Neural cell (in vitro differentiated cells): ENCODE results near the gene NUCB2. TPM values are rescaled to one million over a fixed set of nuclear protein-coding genes. Genes with fewer than 3 reads are reported as not detected.

Experiments
- H2AFZ ChIP-seq: fragments of 200-600, 300-800 bp; sonication (generic), shearing (Covaris generic); 2 replicates; pipeline ENCODE4 v1.6.0; 2014; ENCODE audit warnings: low read depth, mild to moderate bottlenecking, antibody characterized with exemption, low read length, moderate library complexity
- H3F3A ChIP-seq: fragments of 200-600 bp; shearing (Covaris generic); 2 replicates; pipeline ENCODE4 v1.6.1; 2016; ENCODE audit warnings: mild to moderate bottlenecking, moderate library complexity, mixed read lengths, antibody characterized with exemption, low read length; ENCODE audit not compliant: insufficient read depth, poor library complexity, severe bottlenecking
- H3K27ac ChIP-seq: fragments of 200-600, 300-800 bp; sonication (generic), shearing (Covaris generic); 2 replicates; pipeline ENCODE4 v1.5.1; 2014; ENCODE audit warnings: mild to moderate bottlenecking, low read length, moderate library complexity
- H3K27me3 ChIP-seq: fragments of 300-800, 200-600 bp; sonication (generic), shearing (Covaris generic); 2 replicates; pipeline ENCODE4 v1.6.0; 2014; ENCODE audit warnings: mild to moderate bottlenecking, low read depth, low read length, moderate library complexity; ENCODE audit not compliant: insufficient read depth
- H3K36me3 ChIP-seq: fragments of 300-800, 200-600 bp; sonication (generic), shearing (Covaris generic); 2 replicates; pipeline ENCODE4 v1.5.1; 2014; ENCODE audit warnings: mild to moderate bottlenecking, antibody characterized with exemption, low read length, moderate library complexity; ENCODE audit not compliant: insufficient read depth
- H3K4me2 ChIP-seq: fragments of 300-800, 200-600 bp; sonication (generic), shearing (Covaris generic); 2 replicates; pipeline ENCODE4 v1.6.0; 2014; ENCODE audit warnings: mild to moderate bottlenecking, low read length
- H3K4me3 ChIP-seq: fragments of 300-800, 200-600 bp; sonication (generic), shearing (Covaris generic); 2 replicates; pipeline ENCODE4 v1.5.1; 2014; ENCODE audit warnings: mild to moderate bottlenecking, low read length, moderate library complexity
- H3K79me2 ChIP-seq: fragments of 200-600 bp; shearing (Covaris generic); replicated peaks from 2 replicates; pipeline ENCODE4 v1.6.0; 2014; ENCODE audit warnings: mild to moderate bottlenecking, low read length, moderate library complexity; ENCODE audit not compliant: insufficient read depth
- H3K9ac ChIP-seq: fragments of 300-800, 200-600 bp; sonication (generic), shearing (Covaris generic); 2 replicates; pipeline ENCODE4 v1.6.1; 2016; ENCODE audit warnings: mild to moderate bottlenecking, low read length, mixed read lengths
- H3K9me2 ChIP-seq: fragments of 200-600 bp; shearing (Covaris generic); 2 replicates; pipeline ENCODE4 v1.6.1; 2016; ENCODE audit warnings: mild to moderate bottlenecking, low read length, mixed read lengths; ENCODE audit not compliant: insufficient read depth
- H3K9me3 ChIP-seq: fragments of 200-600, 300-800 bp; sonication (generic), shearing (Covaris generic); 2 replicates; pipeline ENCODE4 v1.6.1; 2016; ENCODE audit warnings: mild to moderate bottlenecking, mixed run types, low read length, moderate library complexity, mixed read lengths
- H4K20me1 ChIP-seq: fragments of 200-600 bp; shearing (Covaris generic); 2 replicates; pipeline ENCODE4 v1.6.1; 2016; ENCODE audit warnings: mild to moderate bottlenecking, mixed run types; ENCODE audit not compliant: insufficient read depth
- CTCF ChIP-seq: fragments of 450-650 bp; IDR thresholded peaks from 2 replicates; pipeline ENCODE4 v1.5.1; 2014; ENCODE audit warnings: antibody characterized with exemption, mild to moderate bottlenecking, moderate library complexity; ENCODE audit not compliant: poor library complexity, severe bottlenecking
- EP300 ChIP-seq: fragments of 450-650 bp; conservative IDR thresholded peaks from 2 replicates; pipeline ENCODE4 v1.6.1; 2014; ENCODE audit warnings: antibody characterized with exemption, mild to moderate bottlenecking, moderate library complexity; ENCODE audit not compliant: poor library complexity, severe bottlenecking
- EZH2 ChIP-seq: fragments of 200-600, 300-800 bp; shearing (Covaris generic), sonication (generic); IDR thresholded peaks from 2 replicates; pipeline ENCODE4 v1.6.1; 2014; ENCODE audit warnings: antibody characterized with exemption, low read length, borderline replicate concordance, mild to moderate bottlenecking; ENCODE audit not compliant: insufficient read depth, poor library complexity, severe bottlenecking
- MXI1 ChIP-seq: fragments of 450-650 bp; conservative IDR thresholded peaks from 2 replicates; pipeline ENCODE4 v1.6.1; 2014; ENCODE audit warnings: antibody characterized with exemption, mild to moderate bottlenecking; ENCODE audit not compliant: poor library complexity, severe bottlenecking
- POLR2AphosphoS5 ChIP-seq: IDR thresholded peaks from 2 replicates; pipeline ENCODE4 v1.6.1; 2012
- RAD21 ChIP-seq: fragments of 450-650 bp; conservative IDR thresholded peaks from 2 replicates; pipeline ENCODE4 v1.6.1; 2014; ENCODE audit warnings: antibody characterized with exemption, mild to moderate bottlenecking, moderate library complexity
- REST ChIP-seq: IDR thresholded peaks from 2 replicates; pipeline ENCODE4 v1.6.1; 2012; ENCODE audit warnings: borderline replicate concordance
- SMC3 ChIP-seq: fragments of 450-650 bp; conservative IDR thresholded peaks from 2 replicates; pipeline ENCODE4 v1.6.1; 2014; ENCODE audit warnings: antibody characterized with exemption, mild to moderate bottlenecking, moderate library complexity; ENCODE audit not compliant: poor library complexity
- TAF1 ChIP-seq: IDR thresholded peaks from 2 replicates; pipeline ENCODE4 v1.6.1; 2012; ENCODE audit warnings: low read depth
- polyA plus RNA-seq: library from polyadenylated mRNA; depleted of rRNA; stranded (reverse); fragments of >200 nt; gene quantifications from 2 replicates; pipeline ENCODE4 v1.2.3, GENCODE V29; 2014

The NUCB2 gene
- polyA plus RNA-seq, 1 donor from 2014 or later: 120 TPM

DNA sequence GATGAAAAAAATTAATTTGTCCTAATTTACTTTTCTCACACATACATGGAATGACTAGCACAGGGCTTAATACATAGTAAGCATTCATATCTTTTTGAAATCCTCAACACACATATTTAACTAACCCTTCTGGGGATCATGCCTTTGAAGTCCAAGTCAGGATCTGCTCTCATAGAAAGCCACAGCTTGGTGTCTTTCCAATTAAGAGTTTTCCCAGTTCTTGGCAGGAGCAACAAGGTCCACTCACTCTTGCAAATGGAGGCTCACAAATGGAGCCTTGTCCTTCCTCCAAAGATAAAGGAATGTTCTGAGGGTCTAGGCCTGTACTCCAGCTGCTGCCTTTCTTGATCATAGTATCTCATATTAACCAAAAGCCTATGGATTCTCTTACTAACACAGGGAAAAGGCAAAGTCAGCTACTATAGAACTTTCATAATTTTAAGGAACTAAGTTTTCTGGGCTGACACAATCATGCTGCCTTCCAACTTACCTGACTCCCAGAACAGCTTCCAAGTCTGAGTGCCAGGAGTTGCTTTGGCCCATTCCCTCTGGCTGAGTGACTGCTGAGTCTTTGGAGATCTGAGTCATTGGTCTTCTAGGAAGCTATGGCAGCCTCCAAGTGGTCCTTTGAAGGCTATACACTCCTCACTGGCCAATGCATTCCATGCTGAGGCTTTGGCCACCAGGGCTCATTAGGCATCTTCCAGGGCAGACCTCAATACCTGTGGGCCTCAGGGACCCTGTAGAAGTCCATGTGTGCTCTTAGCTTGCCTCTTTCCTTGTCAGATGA is 25.8 kb upstream of the NUCB2 start:
- Histone ChIP-seq H4K20me1 (no peaks in the 10 kb centered on the region), H3K27ac (no peak overlapping the region), H3K4me3 (no peak overlapping the region), H3K36me3 (no peaks in the 10 kb centered on the region), H3K9ac (no peak overlapping the region), H3K4me2 (no peak overlapping the region), H3F3A (no peaks in the 10 kb centered on the region), H3K79me2 (no peaks in the 10 kb centered on the region), H3K27me3 (no peaks in the 10 kb centered on the region), H3K9me3 (no peaks in the 10 kb centered on the region), H3K9me2 (no peaks in the 10 kb centered on the region), H2AFZ (no peak overlapping the region)
- no peak for TF ChIP-seq CTCF
- TF ChIP-seq EZH2: no peak
- no peak for TF ChIP-seq REST
- TF ChIP-seq EP300: no peak
- no peak for TF ChIP-seq SMC3
- no peak for TF ChIP-seq RAD21
- no peak for TF ChIP-seq TAF1
- no peak for TF ChIP-seq MXI1

DNA sequence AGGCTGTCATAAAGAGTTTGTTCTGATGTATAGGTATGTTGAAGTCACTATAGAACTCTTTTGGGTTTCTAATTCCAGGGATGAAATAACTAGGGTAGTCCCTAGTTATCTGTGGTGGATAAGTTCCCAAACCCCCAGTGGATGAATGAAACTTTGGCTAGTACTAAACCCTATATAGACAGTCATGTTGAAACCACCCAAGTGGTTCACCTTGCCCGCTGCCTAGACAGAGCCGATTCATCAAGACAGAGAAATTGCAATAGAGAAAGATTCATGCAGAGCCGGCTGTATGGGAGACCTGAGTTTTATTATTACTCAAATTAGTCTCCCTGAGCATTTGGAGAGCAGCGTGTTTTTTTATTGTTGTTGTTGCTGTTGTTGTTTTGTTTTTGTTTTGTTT is 23.8 kb upstream of the NUCB2 start:
- Histone ChIP-seq H3K9ac (no peak overlapping the region), H3K27ac (no peak overlapping the region), H3K36me3 (no peaks in the 10 kb centered on the region), H4K20me1 (no peaks in the 10 kb centered on the region), H3F3A (no peaks in the 10 kb centered on the region), H3K9me2 (no peaks in the 10 kb centered on the region), H2AFZ (no peak overlapping the region), H3K79me2 (no peaks in the 10 kb centered on the region), H3K9me3 (no peaks in the 10 kb centered on the region), H3K4me2 (no peak overlapping the region), H3K27me3 (no peaks in the 10 kb centered on the region), H3K4me3 (no peak overlapping the region)
- TF ChIP-seq TAF1 (no peak), CTCF (no peak), RAD21 (no peak), EP300 (no peak), SMC3 (no peak), POLR2AphosphoS5 (no peak), EZH2 (no peak), MXI1 (no peak), REST (no peak)
